KOPT-K1 (cell line): Measurements from ENCODE around the gene AFDN.
"Not testable (repeated sequence)": the region's sequence is repeated elsewhere in the genome, so short reads cannot be mapped to it uniquely, and the experiment has no call there.

Experiments used
- H3K27ac ChIP-seq: fragments of 200-600 bp; sonication (generic); 2 replicates; pipeline ENCODE4 v1.5.1; 2016; ENCODE audit warnings: antibody characterized with exemption, mild to moderate bottlenecking, low read depth, low read length; ENCODE audit not compliant: poor library complexity, severe bottlenecking
- H3K36me3 ChIP-seq: fragments of 200-600 bp; sonication (generic); 2 replicates; pipeline ENCODE4 v1.5.1; 2017; ENCODE audit warnings: antibody characterized with exemption, mild to moderate bottlenecking, low read length, moderate library complexity; ENCODE audit not compliant: insufficient read depth
- H3K9me3 ChIP-seq: fragments of 200-600 bp; sonication (generic); 2 replicates; pipeline ENCODE4 v1.5.1; 2017; ENCODE audit warnings: antibody characterized with exemption, low read length, mild to moderate bottlenecking; ENCODE audit not compliant: insufficient read depth, poor library complexity, severe bottlenecking

AFDN gene

GRCh38 chr6:167968091-167968490 lies 141.4 kb downstream of the AFDN start:
- no peak overlapping the region for H3K27ac ChIP-seq
- no peaks in the 10 kb centered on the region for H3K36me3 ChIP-seq
- no peaks in the 10 kb centered on the region for H3K9me3 ChIP-seq

- Histone ChIP-seq H3K36me3 (no peaks in the 10 kb centered on the region), H3K27ac (no peak overlapping the region), H3K9me3 (no peaks in the 10 kb centered on the region)
These were observed 143.5 kb downstream of the AFDN start for GRCh38 chr6:167970230-167970629.

- Histone ChIP-seq H3K36me3 (no peaks in the 10 kb centered on the region), H3K9me3 (no peaks in the 10 kb centered on the region), H3K27ac (no peak overlapping the region)
These were observed 145.5 kb downstream of the AFDN start for GRCh38 chr6:167972193-167972592.

GRCh38 chr6:167973148-167973885 lies 146.6 kb downstream of the AFDN start:
- Histone ChIP-seq H3K27ac (no peak overlapping the region), H3K9me3 (peaks cover 8% of the 10 kb centered on the region), H3K36me3 (no peaks in the 10 kb centered on the region)

GRCh38 chr6:167974640-167975344 lies 148.1 kb downstream of the AFDN start:
- Histone ChIP-seq H3K36me3 (no peaks in the 10 kb centered on the region), H3K27ac (no peak overlapping the region)

GRCh38 chr6:167975458-167975857 lies 148.7 kb downstream of the AFDN start:
- Histone ChIP-seq H3K27ac (no peak overlapping the region), H3K9me3 (peaks cover 8% of the 10 kb centered on the region), H3K36me3 (no peaks in the 10 kb centered on the region)

More at GRCh38 chr6:167974640-167975344, 148.1 kb downstream of the AFDN start:
- H3K9me3 ChIP-seq = peaks cover 8% of the 10 kb centered on the region

- H3K36me3 ChIP-seq, H3K27ac ChIP-seq, H3K9me3 ChIP-seq: not testable (repeated sequence)
These were observed 149.5 kb downstream of the AFDN start for GRCh38 chr6:167976116-167976657.

GRCh38 chr6:167976708-167977107 lies 150.0 kb downstream of the AFDN start:
- Histone ChIP-seq H3K27ac (no peak overlapping the region), H3K9me3 (peaks cover 8% of the 10 kb centered on the region), H3K36me3 (no peaks in the 10 kb centered on the region)

- Histone ChIP-seq H3K9me3 (peaks cover 8% of the 10 kb centered on the region), H3K27ac (no peak overlapping the region), H3K36me3 (no peaks in the 10 kb centered on the region)
These were observed 151.2 kb downstream of the AFDN start for GRCh38 chr6:167977717-167978467.

GRCh38 chr6:167978607-167979006 lies 151.9 kb downstream of the AFDN start:
- H3K27ac ChIP-seq = no peak overlapping the region
- no peaks in the 10 kb centered on the region for H3K36me3 ChIP-seq

GRCh38 chr6:167979436-167980139 lies 152.9 kb downstream of the AFDN start:
- H3K27ac ChIP-seq = no peak overlapping the region
- no peaks in the 10 kb centered on the region for H3K36me3 ChIP-seq
- peaks cover 8% of the 10 kb centered on the region for H3K9me3 ChIP-seq

More at GRCh38 chr6:167978607-167979006, 151.9 kb downstream of the AFDN start:
- H3K9me3 ChIP-seq = peaks cover 8% of the 10 kb centered on the region

- Histone ChIP-seq H3K36me3 (no peaks in the 10 kb centered on the region), H3K9me3 (peaks cover 8% of the 10 kb centered on the region), H3K27ac (no peak overlapping the region)
These were observed 154.3 kb downstream of the AFDN start for GRCh38 chr6:167980911-167981580.

GRCh38 chr6:167981916-167982462 lies 155.3 kb downstream of the AFDN start:
- H3K9me3 ChIP-seq = peaks cover 8% of the 10 kb centered on the region
- no peaks in the 10 kb centered on the region for H3K36me3 ChIP-seq
- H3K27ac ChIP-seq = no peak overlapping the region

GRCh38 chr6:167984144-167984719 lies 157.5 kb downstream of the AFDN start:
- Histone ChIP-seq H3K36me3 (no peaks in the 10 kb centered on the region), H3K27ac (no peak overlapping the region), H3K9me3 (peaks cover 5% of the 10 kb centered on the region)
